Heart left ventricle (tissue), 13 donors: ENCODE results near the gene B4GALNT4.

Experiments
- CTCF ChIP-seq, 12 donors: fragments of 200-600 bp; sonication (generic) in 4 of 12; IDR thresholded peaks; one replicate each; pipeline versions ENCODE4 v1.5.0 to v1.8.0; 2018 to 2022; ENCODE audit warnings: antibody characterized with exemption in 12 of 12, mild to moderate bottlenecking in 5 of 12
- POLR2A ChIP-seq, 2 donors: fragments of 450-650 bp; IDR thresholded peaks; one replicate each; pipeline ENCODE4 v1.6.1; 2017; ENCODE audit warnings: antibody characterized with exemption in 2 of 2, mild to moderate bottlenecking in 2 of 2, moderate library complexity in 2 of 2
- donor health status: ischemic (EF 13 %, LVEDD 7.1; RV severe dilation, severe dysfunction).
- donor health status: DM: no; HTN: yes; CAD: no.
- donor health status: DM: no; HTN: no; CAD: no.
- donor health status: ischemic (EF 25% LVEDD 6.9; RV normal size, moderate dysfunction).
- donor health status: ischemic (EF 25% LVEDD 5.7; RV mildly dilated, moderate dysfunction).
- donor health status: ischemic (EF 35%, LVEDD 5.7; RV mildly dilated, moderate dysfunction).
- donor health status: nonischemic (EF 11% LVEDD 7.7; RV severe dilation, severe dysfunction).
- donor health status: DM: yes; HTN: yes; CAD: no.
- donor health status: PGD.
- donor health status: ischemic (EF 29% LVEDD 5.4; RV normal size, mild dysfunction).
- donor health status: nonischemic (EF 23%, LVEDD 6.1; RV moderate dilation, normal function).

DNA sequence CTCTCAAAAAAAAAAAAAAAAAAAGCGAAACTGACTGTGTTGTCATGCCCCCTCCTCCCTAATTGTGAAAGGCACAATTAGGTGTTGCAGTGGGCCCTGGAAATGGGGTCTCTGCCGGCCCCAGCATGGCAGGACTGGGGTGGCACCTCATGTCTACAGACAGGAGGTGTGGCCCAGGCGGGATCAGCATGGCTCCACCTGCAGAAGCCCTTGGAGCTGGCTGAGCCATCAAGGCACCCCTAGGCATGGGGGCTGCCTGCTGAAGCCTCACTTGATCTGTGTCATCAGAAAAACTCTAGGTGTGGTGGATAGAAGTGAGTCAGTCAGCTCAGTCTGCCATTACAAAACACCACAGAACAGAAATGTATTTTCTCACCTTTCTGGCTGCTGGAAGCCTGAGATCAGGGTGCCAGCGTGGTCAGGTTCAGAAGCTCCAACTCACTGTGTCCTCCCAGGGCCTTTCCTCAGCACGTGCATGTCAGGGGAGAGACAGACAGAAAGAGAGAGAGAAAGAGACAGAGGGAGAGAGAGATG, 10.1 kb upstream of the B4GALNT4 start:
- TF ChIP-seq CTCF (IDR thresholded peaks at IDR 0.05) (no peak), POLR2A (IDR thresholded peaks at IDR 0.05) (no peak)
